Pons (tissue), 1 donor: Measurements from ENCODE around the gene KLHDC10.
A peak's percentile ranks its signal among the peaks of the same experiment; 100 is the strongest.
"Not testable (repeated sequence)": the region's sequence is repeated elsewhere in the genome, so short reads cannot be mapped to it uniquely, and the experiment has no call there.

Experiments
- DNase-seq: peaks from one replicate; pipeline ENCODE4 v3.0.0-alpha.2; 2016; ENCODE audit warnings: low spot score

Gene KLHDC10

GRCh38 chr7:130141884-130142653 lies 71.7 kb downstream of the KLHDC10 start:
- DNase-seq: no peak

- no peak for DNase-seq
These were observed 72.5 kb downstream of the KLHDC10 start for GRCh38 chr7:130142654-130143333.

- DNase-seq: no peak
These were observed 73.0 kb downstream of the KLHDC10 start for GRCh38 chr7:130143334-130143732.

- no peak for DNase-seq
These were observed 73.6 kb downstream of the KLHDC10 start for GRCh38 chr7:130143986-130144311.

- no peak for DNase-seq
These were observed 74.2 kb downstream of the KLHDC10 start for GRCh38 chr7:130144312-130145171.

GRCh38 chr7:130145424-130146100 lies 75.2 kb downstream of the KLHDC10 start:
- no peak for DNase-seq

GRCh38 chr7:130146142-130146541 lies 75.8 kb downstream of the KLHDC10 start:
- not testable (repeated sequence) for DNase-seq

GRCh38 chr7:130146693-130147405 lies 76.5 kb downstream of the KLHDC10 start:
- no peak for DNase-seq

- no peak for DNase-seq
These were observed 77.5 kb downstream of the KLHDC10 start for GRCh38 chr7:130147710-130148325.

- DNase-seq: no peak
These were observed 78.2 kb downstream of the KLHDC10 start for GRCh38 chr7:130148561-130148960.

- DNase-seq: no peak
These were observed 79.2 kb downstream of the KLHDC10 start for GRCh38 chr7:130149281-130150139.

- no peak for DNase-seq
These were observed 80.3 kb downstream of the KLHDC10 start for GRCh38 chr7:130150587-130150986.

GRCh38 chr7:130151591-130152492 lies 81.5 kb downstream of the KLHDC10 start:
- DNase-seq: no peak

- no peak for DNase-seq
These were observed 82.3 kb downstream of the KLHDC10 start for GRCh38 chr7:130152493-130153210.

GRCh38 chr7:130153211-130153908 lies 83.0 kb downstream of the KLHDC10 start:
- DNase-seq: no peak

GRCh38 chr7:130154131-130154500 lies 83.8 kb downstream of the KLHDC10 start:
- no peak for DNase-seq

- peak; percentile 28 for DNase-seq
These were observed 84.4 kb downstream of the KLHDC10 start for GRCh38 chr7:130154501-130155317.
